Cardiac septum (tissue), 1 donor: ENCODE measurements around the gene NMNAT2. TPM values are rescaled to one million over a fixed set of nuclear protein-coding genes. Genes with fewer than 3 reads are reported as not detected.

Source experiments
- DNase-seq: peaks from one replicate; pipeline ENCODE4 v3.0.0-alpha.2; 2020; ENCODE audit warnings: low spot score
- intact Hi-C: fragments of 100-400 bp; cut with DNase I; formaldehyde crosslinking; loops from one replicate; pipeline ENCODE4 v1.14.0; 2022
- total RNA-seq: library from RNA; stranded (reverse); fragmentation: NEBNext Ultra II Directional; extraction: Animal tissue kit (Norgen Biotek cat#: 25700); gene quantifications from one replicate; pipeline ENCODE4 v1.2.1, GENCODE V29; 2021
- donor health status: DM: no; HTN: no; CAD: no.

The NMNAT2 gene
- total RNA-seq, 1 donor from 2014 or later: 1.9 TPM

DNA sequence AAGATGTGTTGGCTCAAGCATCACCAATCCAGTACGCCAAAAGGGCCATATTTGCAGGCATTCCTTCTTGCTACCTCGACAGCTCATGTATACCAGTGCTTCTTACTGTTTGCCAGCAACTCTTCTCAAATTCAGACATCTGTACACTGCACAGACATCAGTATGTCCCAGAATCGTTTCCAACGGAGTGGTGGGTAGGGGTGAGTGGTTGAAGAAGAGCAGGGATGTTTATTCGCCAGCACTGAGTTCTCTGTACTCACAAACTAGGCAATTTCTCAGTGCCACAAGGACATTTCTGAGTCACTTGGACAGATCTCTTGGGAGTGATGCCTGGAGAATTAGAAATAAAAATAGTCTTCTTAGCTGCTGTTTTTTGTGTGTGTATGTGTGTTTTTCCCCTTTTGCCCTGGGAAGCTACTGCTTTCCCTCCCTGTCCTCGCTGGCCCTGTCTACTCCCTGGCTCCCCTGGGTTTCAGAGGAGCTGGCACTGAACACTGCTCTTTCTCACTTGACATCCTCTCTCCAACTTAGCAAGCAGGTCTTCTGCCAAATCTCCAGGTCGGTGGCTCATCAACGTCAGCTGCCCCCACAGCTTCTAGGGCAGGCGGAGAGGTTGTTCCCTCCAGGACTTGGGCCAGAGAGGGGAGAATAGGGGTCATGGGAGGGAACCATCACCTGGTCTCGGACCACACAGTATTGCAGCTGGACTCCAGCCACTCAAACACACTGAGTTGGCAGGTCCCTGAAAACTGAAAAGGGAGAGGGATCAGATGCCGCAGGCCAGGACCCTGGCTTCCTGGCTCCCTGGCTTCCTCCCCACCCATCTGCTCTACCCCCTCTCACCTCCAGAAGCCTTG lies 90.5 kb downstream of the NMNAT2 start:
- no peak for DNase-seq
- intact Hi-C loops: no loop called here

DNA sequence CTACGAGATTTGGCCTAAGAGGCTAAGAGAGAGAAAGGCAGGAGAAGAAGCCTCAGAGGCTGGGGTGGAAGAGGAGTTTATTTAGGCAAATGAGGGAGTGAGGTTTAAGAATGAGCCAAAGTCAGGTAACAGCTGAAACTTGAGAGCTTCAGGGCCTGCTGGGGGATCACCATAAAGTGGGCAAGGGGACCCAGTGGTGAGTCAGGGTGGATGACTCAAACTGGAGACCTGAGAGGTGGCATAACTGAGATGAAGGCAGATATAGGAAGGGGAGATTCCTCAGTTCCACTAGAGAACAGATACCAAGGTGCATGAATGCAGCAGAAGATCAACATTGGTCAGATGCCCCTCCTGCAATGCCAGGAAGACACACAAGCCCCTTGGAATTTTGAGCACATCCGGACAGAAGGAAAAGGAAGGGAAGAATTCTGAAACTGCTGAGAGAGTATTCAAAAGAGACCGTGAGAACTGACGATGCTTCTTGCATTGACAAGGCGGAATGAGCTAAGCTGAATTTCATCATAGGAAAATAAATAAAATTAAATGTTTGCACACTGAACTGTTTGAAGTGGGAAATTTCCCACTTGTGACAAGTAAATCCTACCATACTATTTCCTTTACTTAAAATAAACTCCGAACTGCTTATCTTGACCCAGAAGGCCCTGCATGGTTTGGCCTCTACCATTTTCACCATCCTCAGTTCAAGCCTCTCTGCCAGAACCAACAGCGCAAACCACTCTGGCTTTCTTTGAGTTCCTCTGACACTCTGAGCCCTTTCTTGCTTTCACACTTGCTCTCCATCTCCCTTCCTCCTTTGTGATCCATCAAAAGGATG lies 94.1 kb downstream of the NMNAT2 start:
- intact Hi-C loops: no loop called here
- no peak for DNase-seq

DNA sequence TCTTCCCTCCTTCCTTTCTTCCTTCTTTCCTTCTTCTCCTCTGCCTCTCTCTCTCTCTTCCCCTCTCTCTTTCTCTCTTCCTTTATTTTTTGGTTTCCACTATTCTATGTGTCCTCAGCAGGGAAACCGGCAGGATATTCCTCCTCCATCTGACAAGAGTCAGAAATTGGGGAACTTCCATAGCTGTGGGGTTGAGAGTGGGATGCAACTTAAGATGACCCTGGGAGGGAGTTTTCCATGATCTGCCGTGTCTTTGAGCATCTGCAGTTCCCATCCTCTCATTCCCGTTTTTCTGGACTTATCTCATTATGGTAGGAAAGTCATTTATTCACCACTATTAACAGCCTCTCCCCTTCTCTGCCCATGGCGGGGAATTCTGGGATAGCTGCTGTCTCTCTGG lies 98.6 kb downstream of the NMNAT2 start:
- intact Hi-C loops: loop anchor here (2.0 to 5.0 kb wide), 2 partner anchors 82 to 357 kb away; no protein-coding TSS in a partner anchor
- DNase-seq: no peak

DNA sequence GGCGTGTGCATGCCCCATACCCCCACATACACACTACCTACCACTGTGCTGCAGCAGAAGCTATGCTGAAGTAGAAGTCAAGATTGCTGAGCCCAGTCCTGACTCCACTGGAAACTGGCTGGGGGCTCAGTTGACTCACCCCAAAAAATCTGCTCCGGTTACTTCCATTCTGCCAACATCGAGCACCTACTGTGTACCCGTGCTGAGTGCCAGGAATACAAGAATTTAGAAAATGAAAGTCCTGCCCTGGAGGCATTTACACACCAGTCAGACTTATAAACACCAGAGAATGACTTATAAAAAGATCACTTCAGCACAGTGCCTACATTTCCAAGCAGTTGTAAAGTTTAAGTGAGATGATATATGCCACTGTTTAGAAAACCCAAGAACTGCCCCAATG lies 99.1 kb downstream of the NMNAT2 start:
- no peak for DNase-seq
- intact Hi-C loops: loop anchor here (2.0 to 5.0 kb wide), 2 partner anchors 82 to 356 kb away; no protein-coding TSS in a partner anchor

DNA sequence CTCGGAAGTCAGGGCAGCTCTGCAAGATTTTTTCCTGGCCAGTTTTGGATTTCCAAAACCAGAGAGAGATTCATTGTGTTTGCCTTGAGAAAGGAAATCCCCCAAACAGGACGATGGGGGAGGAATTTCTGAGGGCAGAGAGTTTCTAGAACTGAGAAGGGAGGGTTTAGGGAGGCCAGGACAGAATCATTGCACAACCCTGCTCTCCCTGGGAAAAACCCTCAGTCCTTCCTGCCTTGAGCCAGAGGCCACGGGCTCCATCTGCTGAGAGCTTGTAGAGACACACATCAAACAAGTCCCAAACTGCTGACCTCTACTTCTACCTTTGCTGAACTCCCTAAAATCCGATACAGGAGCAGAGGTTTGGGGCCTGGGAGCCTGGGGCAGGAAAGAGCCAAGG lies 99.7 kb downstream of the NMNAT2 start:
- intact Hi-C loops: loop anchor here (1.0 to 5.0 kb wide), 3 partner anchors 37 to 356 kb away; no protein-coding TSS in a partner anchor
- peak; percentile 84 for DNase-seq

DNA sequence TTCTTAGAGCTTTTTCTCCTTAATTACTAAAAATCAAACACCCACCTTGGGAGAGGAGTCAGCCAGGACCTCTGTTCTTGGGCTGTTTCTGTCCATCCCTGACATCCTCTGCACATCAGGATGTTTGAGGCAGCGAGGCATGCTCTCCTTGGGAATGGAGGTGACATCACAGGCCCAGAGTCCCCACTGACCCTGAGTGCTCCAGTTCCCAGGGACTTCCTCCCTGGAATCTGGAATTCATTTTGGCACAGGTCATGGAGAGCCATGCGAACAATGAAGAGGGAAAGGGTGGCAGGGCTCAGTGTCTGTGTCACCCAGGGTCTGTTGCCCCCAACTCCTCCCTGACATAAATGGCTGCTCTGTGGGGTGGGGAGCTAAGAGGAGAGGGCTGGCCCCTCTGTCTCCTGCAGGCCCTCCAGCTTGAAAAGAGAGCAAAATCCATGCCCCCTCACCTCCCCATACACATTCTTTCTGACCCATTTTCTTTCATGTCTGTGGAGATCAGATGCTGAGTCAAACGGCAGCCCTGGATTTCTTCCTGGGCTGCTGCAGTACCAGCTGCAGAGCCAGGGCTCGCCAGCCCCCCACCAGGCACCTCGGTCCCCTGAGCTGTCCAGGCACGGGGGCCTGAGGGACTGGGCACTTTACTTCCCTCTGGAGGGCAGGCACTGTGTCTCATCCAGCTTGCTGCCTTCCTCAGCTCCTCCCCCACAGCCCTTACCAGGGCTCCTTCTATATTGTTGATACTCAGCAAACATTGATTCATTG lies 102.0 kb downstream of the NMNAT2 start:
- intact Hi-C loops: loop anchor here (5.0 kb wide), 1 partner anchor 79 kb away; no protein-coding TSS in a partner anchor
- DNase-seq: no peak

DNA sequence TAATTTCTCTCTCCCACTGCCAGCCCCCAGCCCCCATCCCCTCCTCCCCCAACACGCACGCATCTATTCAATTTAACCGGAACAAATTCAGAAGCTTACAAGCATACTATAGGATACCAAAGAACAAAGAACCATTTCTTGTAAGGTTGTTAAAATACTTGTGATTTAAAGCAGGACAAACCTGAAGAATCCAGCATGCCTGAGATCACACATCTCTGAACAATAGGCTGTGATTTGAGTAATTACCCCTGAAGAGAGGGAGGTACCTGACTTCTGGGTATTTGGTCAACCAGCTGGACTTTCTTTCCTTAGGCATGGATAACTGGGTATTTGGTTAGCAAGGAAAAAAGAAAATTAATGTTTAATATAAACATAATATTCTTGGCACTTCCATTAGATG lies 105.1 kb downstream of the NMNAT2 start:
- no peak for DNase-seq
- intact Hi-C loops: no loop called here

DNA sequence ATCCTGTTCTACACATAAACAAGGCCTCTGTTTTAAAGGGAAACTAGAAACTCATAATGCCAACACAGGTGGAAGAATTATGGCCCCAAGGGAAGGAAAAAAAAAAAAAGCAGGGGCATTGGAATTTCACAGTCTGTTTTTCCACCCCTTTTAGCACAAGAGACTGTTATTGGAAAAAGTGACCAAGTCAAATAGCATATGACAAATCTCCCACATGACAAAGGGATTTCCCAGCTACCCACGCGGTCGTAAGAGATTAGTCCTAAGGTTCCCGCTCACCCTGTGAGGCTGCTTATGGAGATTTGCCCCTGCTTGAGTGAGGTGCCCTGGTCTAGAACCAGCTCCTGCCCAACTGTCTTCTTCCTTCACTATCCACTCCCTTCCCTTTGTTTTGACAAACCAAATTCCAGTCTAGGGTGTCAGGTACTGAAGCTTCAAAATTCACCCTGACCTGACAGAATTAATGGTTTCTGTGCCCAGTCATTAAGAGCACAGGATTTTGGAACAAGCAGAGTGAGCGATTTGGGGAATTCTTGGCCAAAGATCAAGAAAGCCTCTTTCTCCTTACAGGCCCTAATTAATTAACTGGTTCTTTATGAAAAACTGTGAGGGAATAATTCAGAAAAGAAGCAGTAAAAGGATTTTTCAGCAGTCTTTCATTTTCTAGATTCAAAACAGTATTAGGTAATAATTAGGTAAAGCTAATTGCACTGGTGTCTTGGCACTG lies 107.3 kb downstream of the NMNAT2 start:
- intact Hi-C loops: no loop called here
- no peak for DNase-seq

DNA sequence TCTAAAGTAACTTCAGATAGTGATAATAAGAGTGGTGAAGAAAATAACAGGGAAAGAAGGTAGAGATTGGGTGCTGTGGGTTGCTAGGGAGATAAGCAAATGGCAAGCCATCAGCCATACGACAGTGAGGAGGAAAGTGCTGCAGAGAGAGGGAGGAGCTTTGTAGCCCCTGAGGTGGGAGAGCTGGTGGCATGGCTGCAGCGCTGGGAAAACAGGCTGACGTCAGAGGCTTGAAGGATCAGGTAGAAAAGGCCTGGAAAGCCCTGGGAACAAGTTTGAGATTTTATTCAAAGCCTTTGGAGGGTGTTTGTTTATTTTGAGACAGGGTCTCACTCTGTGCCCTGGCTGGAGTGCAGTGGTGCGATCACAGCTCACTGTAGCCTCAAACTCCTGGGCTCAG lies 109.5 kb downstream of the NMNAT2 start:
- intact Hi-C loops: no loop called here
- no peak for DNase-seq

DNA sequence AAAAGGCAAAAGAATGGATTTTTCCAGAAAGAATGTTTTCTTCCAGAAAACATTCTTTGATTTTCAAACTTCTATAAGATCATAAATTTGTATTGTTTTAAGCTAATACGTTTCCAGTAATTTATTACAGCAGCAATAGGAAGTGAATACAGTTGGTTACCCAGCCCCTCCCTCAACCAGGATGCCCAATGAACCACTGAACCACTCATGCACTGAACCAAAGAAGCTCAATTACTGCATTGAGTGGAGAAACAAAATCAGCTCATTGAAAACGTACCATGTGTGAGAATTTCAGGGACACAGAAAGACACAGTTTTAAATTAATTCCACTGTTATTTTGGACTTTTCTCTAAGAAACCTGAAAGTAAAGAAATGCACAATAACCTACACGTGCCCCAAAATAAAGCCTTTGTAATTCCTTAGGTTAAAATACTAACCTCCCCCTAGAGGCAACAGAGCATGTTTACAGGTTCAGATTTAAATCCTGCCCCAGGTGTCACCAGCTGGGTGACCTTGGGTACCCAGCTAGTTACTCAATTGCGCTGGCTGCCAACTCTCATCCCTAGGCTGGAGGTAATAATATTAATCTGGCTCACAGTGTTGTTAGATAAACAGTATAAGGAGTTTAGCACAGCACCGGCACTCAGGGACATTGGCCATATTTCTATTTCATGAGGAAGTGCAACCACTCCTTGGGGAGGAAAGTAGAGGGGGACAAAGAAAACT lies 111.7 kb downstream of the NMNAT2 start:
- DNase-seq: no peak

DNA sequence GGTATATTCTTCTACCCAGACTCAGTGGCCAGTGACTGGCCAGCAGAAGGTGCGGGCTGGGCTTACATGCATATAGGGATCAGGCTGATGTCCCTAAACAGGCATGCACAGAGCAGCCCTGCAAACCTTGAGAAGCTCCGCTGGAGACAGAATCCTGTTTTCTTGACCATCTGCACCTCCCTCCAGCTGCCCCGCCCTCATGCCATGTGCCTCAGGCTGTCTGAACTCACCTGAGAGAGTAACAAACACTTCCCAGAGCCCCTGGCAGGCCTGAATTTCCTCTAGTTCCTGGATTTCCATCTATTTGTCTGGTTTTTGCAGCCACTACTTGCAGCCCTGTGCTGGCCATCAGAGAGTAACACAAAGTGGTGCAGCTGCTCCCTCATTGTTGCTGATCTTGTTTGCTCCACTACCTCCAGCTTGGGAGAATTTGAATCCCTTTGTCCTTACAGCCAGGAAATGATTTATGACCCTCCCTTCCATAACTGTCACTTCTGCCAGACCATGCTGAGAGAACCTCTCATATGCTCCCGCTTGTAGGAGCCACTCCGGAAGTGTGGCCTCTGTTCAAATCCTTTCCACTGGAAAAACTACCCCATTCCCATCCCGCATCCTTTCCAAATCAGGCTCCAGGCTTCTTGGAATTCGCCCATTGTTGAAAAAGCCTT lies 113.6 kb downstream of the NMNAT2 start:
- intact Hi-C loops: no loop called here
- DNase-seq: no peak

More for the DNA sequence above, 111.7 kb downstream of the NMNAT2 start:
- intact Hi-C loops: no loop called here

DNA sequence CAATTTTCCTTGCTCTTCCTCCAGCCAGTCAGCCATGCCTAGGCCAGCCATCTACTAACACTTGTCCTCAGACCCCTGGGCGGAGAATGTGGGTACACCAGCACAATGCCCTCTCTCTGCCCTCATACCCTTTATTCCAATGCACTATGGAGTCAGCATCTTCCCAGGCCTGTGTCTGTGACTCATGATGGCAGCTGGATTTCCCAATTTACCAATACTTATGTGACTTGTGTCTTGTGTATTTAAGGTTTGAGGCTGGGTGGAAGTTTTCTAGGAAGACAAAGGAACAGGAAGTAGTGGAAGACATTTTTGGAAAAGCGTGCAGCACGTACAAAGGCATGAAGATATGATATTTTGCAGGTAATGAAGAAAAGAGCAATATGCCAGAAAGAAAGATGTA lies 114.3 kb downstream of the NMNAT2 start:
- intact Hi-C loops: no loop called here
- no peak for DNase-seq

DNA sequence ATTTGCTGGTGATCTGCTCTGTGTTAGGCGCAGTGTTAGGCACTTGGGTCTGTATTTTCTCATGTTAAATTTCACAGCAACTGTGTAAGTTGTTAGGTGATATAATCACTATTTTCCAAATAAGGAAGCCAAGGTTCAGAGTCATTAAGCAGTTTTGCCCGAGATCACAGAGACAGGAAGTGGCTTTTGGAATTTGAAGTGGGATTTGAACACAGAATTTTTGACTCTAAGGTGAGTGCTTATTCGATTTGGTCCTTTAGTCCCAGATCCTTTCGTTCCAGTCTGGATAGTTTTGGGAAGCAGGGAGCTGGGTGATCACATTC lies 114.9 kb downstream of the NMNAT2 start:
- DNase-seq: no peak
- intact Hi-C loops: no loop called here

DNA sequence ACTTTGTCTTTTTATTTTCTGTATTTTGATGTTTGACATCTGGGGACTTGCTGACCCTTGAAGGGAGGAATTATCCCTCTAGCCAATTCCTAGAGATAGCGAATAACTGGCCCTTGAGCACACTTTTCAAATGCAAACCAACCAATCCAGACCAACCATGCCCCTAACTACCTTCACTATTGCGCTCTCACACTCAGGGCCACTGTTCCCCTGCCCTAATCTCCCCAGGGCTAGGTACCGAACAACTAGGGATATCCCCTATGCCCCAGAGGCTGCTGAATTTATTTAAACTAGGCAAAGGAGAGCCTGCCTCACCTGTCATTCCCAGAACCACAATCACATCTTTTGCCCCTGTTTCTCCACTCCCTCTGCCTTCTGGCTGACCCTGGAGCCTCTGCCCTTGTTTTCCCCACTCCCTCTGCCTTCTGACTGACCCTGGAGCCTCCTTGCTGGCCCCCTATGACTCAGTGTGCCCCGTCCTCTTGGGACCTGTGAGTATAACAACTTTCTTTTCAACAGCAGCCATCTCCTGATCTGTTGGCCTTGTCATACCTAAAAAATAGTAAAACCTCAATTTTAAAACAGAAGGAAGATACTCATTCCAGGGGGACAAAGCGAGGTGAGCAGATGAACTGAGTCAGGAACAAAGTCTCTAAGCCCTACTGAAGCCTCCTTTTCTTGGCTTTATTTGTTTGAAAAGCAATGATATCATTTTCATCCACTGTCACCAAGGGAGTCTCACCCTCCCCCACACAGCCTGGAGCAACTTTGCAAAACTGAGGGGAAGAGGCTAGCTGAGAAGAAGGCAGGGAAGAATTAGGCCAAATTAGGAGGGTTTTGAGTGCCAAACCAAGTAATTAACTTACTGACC lies 115.5 kb downstream of the NMNAT2 start:
- intact Hi-C loops: no loop called here
- no peak for DNase-seq

DNA sequence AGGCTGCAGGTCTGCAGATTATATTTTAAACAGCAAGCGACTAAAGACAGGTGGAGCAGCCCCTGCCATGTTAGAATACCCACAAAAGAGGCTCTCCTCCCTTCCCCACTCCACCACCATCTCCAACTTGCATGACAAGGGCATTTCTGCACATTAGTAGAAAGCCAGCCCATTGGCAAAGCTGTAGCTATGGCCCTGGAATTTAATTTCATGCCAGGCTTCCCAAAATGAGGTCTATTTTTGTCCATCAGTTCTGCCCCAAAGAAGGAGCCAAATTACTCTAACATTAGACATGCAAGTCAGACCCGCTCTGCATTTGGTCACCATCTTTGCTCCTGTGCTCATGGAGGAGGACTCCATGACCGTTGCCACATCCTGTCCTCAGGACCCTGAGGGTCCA lies 116.9 kb downstream of the NMNAT2 start:
- intact Hi-C loops: loop anchor here (2.0 kb wide), 1 partner anchor 14 kb away; no protein-coding TSS in a partner anchor
- DNase-seq: no peak

DNA sequence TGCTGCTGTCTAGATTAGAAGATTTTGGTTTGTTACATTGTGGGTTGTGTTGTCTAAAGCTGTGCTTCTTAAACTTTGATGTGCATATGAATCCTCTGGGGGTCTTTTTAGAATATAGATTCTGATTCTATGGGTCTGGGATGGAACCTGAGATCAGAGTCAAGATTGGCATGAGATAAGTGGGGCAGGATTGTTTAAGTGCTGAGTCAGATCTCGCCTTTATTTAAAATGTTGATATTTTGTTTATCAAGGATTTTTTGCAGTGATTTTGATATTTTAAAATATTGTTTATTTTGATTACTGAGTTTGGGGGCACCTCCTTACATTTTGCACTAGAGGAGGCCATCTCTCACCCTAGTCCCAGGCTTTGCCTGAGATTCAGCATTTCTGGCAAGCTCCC lies 117.4 kb downstream of the NMNAT2 start:
- intact Hi-C loops: loop anchor here (2.0 kb wide), 1 partner anchor 14 kb away; no protein-coding TSS in a partner anchor
- DNase-seq: no peak

DNA sequence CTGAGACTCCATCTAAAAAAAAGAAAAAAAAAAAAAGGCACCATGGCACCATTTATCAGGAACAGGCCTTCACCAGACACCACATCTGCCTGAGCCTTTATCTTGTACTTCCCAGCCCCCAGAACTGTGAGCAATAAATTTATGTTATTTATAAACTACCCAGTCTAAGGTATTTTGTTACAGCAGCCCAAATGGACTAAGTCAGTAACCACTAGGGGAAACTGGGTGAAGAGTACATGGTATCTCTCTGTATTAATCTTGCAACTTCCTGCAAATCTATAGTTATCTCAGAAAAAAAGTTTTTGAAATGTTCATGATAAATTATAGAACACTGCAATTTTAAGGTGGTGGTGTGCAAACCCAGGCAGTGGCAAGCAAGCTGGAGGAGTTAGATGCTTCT lies 117.8 kb downstream of the NMNAT2 start:
- no peak for DNase-seq
- intact Hi-C loops: loop anchor here (2.0 kb wide), 1 partner anchor 14 kb away; no protein-coding TSS in a partner anchor
